ENCODE results near the gene SIGLEC1.

SIGLEC1 gene

GRCh38 chr20:3753501-3754275, 41.3 kb upstream of the SIGLEC1 start:
- Histone ChIP-seq H3K4me1 (ENCODE audit: insufficient read depth, low read length, poor library complexity, severe bottlenecking) (no peaks in the 10 kb centered on the region), H3K79me2 (ENCODE audit: insufficient read depth, low read length) (no peaks in the 10 kb centered on the region), H3K9me2 (replicated peaks; ENCODE audit: low read depth, low read length) (no peaks in the 10 kb centered on the region), H3K4me3 (ENCODE audit: low read length, poor library complexity, severe bottlenecking) (no peak overlapping the region), H3K27me3 (ENCODE audit: insufficient read depth, low read length, poor library complexity, severe bottlenecking) (no peaks in the 10 kb centered on the region), H3K4me2 (ENCODE audit: low read depth, low read length, poor library complexity, severe bottlenecking) (no peak overlapping the region), H3K9me3 (ENCODE audit: insufficient read depth, low read depth, low read length) (no peaks in the 10 kb centered on the region), H3K9ac (ENCODE audit: low read depth, low read length, poor library complexity, severe bottlenecking) (no peak overlapping the region), H3K36me3 (ENCODE audit: insufficient read depth, low read length) (peaks cover 8% of the 10 kb centered on the region; the same call in 1 of the 2 replicates), H2AFZ (ENCODE audit: low read length) (no peak overlapping the region), H3F3A (ENCODE audit: low read depth) (no peaks in the 10 kb centered on the region), H4K20me1 (ENCODE audit: insufficient read depth, low read length, poor library complexity, severe bottlenecking) (no peaks in the 10 kb centered on the region)
- TF ChIP-seq CTCF (conservative IDR thresholded peaks at IDR 0.05; ENCODE audit: low read length) = no peak
- no peak for TF ChIP-seq EZH2phosphoT487 (IDR thresholded peaks at IDR 0.05; ENCODE audit: borderline replicate concordance)

GRCh38 chr20:3753098-3753497, 40.7 kb upstream of the SIGLEC1 start:
- H3K4me2 ChIP-seq (ENCODE audit: low read depth, low read length, poor library complexity, severe bottlenecking) = no peak overlapping the region
- no peak overlapping the region for H3K9ac ChIP-seq (ENCODE audit: low read depth, low read length, poor library complexity, severe bottlenecking)
- no peak overlapping the region for H3K4me3 ChIP-seq (ENCODE audit: low read length, poor library complexity, severe bottlenecking)
- peaks cover 4% of the 10 kb centered on the region; the same call in 1 of the 2 replicates for H3K36me3 ChIP-seq (ENCODE audit: insufficient read depth, low read length)
- H3F3A ChIP-seq (ENCODE audit: low read depth) = no peaks in the 10 kb centered on the region
- H4K20me1 ChIP-seq (ENCODE audit: insufficient read depth, low read length, poor library complexity, severe bottlenecking) = no peaks in the 10 kb centered on the region
- H3K27me3 ChIP-seq (ENCODE audit: insufficient read depth, low read length, poor library complexity, severe bottlenecking) = no peaks in the 10 kb centered on the region
- no peaks in the 10 kb centered on the region for H3K4me1 ChIP-seq (ENCODE audit: insufficient read depth, low read length, poor library complexity, severe bottlenecking)
- H2AFZ ChIP-seq (ENCODE audit: low read length) = no peak overlapping the region
- no peaks in the 10 kb centered on the region for H3K9me3 ChIP-seq (ENCODE audit: insufficient read depth, low read depth, low read length)
- H3K79me2 ChIP-seq (ENCODE audit: insufficient read depth, low read length) = no peaks in the 10 kb centered on the region
- H3K9me2 ChIP-seq (replicated peaks; ENCODE audit: low read depth, low read length) = no peaks in the 10 kb centered on the region
- TF ChIP-seq CTCF (conservative IDR thresholded peaks at IDR 0.05; ENCODE audit: low read length) (peak; percentile 78), EZH2phosphoT487 (IDR thresholded peaks at IDR 0.05; ENCODE audit: borderline replicate concordance) (no peak)

GRCh38 chr20:3752386-3752759, 40.0 kb upstream of the SIGLEC1 start:
- Histone ChIP-seq H3K79me2 (ENCODE audit: insufficient read depth, low read length) (no peaks in the 10 kb centered on the region), H4K20me1 (ENCODE audit: insufficient read depth, low read length, poor library complexity, severe bottlenecking) (no peaks in the 10 kb centered on the region), H3F3A (ENCODE audit: low read depth) (no peaks in the 10 kb centered on the region), H3K4me3 (ENCODE audit: low read length, poor library complexity, severe bottlenecking) (no peak overlapping the region), H3K9me3 (ENCODE audit: insufficient read depth, low read depth, low read length) (no peaks in the 10 kb centered on the region), H3K4me2 (ENCODE audit: low read depth, low read length, poor library complexity, severe bottlenecking) (no peak overlapping the region), H2AFZ (ENCODE audit: low read length) (no peak overlapping the region), H3K4me1 (ENCODE audit: insufficient read depth, low read length, poor library complexity, severe bottlenecking) (no peaks in the 10 kb centered on the region), H3K9ac (ENCODE audit: low read depth, low read length, poor library complexity, severe bottlenecking) (no peak overlapping the region), H3K27me3 (ENCODE audit: insufficient read depth, low read length, poor library complexity, severe bottlenecking) (no peaks in the 10 kb centered on the region), H3K36me3 (ENCODE audit: insufficient read depth, low read length) (no peaks in the 10 kb centered on the region; the same call in 1 of the 2 replicates), H3K9me2 (replicated peaks; ENCODE audit: low read depth, low read length) (no peaks in the 10 kb centered on the region)
- TF ChIP-seq EZH2phosphoT487 (IDR thresholded peaks at IDR 0.05; ENCODE audit: borderline replicate concordance) (no peak), CTCF (conservative IDR thresholded peaks at IDR 0.05; ENCODE audit: low read length) (no peak)
